OCI-M1 (cell line): ENCODE measurements around the gene PAEP.

Source experiments
- DNase-seq: peaks from one replicate; lab custom pipeline; 2025; lab: John Stamatoyannopoulos, UW

Gene PAEP

GRCh38 chr9:135551031-135551430, 10.5 kb upstream of the PAEP start:
- DNase-seq = no peak

DNA sequence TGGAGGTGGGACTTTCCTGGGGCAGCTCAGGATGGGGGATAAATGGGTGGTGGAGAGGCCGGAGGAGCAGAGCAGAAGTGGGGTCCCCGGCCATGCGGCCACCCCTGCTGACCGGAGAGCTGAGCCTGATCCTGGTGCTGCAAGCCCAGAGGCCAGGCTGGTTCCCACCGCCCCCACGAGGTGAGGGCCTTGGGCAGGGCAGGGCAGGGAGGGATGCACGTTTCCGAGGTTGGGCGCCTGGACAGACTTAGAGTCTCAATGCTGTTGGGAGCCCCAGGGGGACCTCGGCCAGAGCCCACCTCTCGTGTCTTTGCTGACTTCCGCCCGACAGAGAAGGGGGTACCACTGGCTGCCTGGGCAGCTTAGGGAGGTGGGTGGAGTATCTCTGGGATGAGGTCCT, 10.1 kb upstream of the PAEP start:
- no peak for DNase-seq

DNA sequence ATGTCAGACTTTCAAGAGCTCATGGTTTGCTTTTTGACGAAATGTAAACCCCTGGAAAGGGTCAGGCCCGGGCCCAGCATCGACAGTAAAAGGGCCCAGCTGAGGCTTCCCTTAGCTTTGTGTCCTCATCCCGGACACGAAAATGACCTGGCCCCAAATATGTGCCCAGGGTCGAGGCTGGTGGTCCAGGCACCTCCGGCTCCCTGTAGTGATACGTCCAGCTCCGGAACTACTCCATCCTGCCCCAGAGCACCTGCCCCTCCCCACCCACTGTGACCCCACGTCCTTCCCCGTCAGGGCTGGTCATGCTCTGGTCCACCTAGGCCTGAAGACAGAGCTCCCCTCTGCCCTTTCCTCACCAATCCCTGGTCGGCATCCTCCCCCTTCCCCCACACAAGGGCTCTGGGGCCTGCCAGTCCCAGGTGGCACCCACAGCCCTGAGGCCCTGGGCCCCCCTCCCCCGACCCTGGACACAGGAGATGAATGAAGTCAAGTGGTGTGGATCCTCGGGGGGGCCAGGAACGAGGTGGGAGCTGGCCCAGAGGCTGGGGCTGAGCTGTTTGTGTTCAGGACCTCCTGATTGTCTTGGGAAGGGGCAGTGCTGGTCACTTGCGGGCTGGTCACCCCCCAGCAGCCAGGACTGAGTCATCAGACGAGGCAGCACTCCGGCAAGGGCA, 9.4 kb upstream of the PAEP start:
- DNase-seq = no peak

GRCh38 chr9:135552698-135553171, 8.8 kb upstream of the PAEP start:
- no peak for DNase-seq

DNA sequence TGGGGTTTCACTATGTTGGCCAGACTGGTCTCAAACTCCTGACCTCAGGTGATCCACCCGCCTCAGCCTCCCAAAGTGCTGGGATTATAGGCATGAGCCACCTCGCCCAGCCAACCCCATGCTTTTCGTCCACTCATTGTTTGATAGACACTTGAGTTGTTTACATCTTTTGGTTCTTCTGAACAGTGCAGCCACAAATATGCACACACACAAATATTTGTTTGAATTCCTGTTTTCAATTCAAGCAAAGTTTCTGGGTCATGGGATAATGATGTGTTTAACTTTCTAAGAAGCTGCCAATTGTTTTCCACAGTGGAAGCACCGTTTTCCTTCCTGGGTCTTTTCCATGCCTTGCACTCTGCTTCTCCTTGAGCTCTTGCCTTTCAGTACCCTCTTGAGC, 6.8 kb upstream of the PAEP start:
- DNase-seq = no peak

GRCh38 chr9:135555203-135555602, 6.4 kb upstream of the PAEP start:
- DNase-seq = peak; percentile 4

DNA sequence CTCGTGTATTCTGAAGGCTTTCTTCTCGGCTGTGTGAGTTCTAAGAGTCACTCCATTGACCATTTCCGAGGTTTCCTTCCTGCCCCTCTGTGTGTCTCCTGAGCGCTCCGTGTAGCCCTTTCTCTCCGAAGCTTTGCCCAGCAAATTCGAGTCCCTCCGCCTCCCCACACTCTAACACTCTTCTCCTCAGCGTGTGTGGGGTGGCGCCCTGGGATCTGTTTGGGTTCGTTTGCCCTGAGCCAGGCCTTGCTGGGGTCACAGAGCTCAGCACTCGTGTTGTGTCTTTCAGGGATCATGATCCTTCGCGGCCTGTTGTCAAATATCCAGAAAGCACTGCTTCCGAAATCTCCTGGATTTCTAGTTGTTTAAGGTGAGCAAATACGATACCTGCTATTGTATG, 5.6 kb upstream of the PAEP start:
- DNase-seq = no peak

GRCh38 chr9:135559606-135560005, 1.9 kb upstream of the PAEP start:
- no peak for DNase-seq

- DNase-seq = no peak
These were observed 734 bp downstream of the PAEP start for GRCh38 chr9:135562235-135562745.

DNA sequence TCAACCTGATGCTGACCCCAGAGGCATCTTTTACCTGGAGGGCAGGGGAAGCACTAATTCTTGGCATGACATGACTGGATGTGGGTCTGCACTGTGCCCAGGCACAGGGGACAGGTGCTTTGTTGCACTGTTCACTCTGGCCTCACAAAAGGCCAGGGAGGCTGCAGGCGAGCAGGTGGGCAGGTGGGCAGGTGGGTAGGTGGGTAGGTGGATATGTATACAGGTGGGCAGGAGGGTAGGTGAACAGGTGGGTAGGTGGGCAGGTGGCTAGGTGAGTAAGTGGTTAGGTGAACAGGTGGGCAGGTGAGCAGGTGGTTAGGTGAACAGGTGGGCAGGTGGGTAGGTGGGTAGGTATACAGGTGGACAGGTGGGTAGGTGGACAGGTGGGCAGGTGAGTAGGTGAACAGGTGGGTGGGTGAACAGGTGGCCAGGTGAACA, 1.5 kb downstream of the PAEP start:
- no peak for DNase-seq

DNA sequence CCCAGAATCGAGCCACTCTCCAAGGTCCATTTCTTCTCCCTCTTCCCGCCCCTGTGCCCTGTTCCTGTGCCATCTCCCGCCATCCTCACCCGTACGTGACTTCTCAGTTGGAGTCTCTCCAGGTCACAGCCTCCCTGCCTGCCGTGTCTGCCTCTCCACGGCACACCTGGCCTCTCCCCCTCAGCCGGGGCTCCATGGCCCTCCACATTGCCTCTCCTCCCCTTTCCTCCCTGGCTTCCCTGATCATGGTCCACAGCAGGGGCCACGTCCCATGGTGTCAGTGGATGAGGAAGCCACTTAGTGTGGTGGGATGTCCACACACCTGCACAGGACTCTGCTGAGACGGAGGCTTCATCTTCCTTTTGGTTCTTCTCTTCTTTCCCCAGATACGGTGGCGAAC, 2.3 kb downstream of the PAEP start:
- DNase-seq = no peak

DNA sequence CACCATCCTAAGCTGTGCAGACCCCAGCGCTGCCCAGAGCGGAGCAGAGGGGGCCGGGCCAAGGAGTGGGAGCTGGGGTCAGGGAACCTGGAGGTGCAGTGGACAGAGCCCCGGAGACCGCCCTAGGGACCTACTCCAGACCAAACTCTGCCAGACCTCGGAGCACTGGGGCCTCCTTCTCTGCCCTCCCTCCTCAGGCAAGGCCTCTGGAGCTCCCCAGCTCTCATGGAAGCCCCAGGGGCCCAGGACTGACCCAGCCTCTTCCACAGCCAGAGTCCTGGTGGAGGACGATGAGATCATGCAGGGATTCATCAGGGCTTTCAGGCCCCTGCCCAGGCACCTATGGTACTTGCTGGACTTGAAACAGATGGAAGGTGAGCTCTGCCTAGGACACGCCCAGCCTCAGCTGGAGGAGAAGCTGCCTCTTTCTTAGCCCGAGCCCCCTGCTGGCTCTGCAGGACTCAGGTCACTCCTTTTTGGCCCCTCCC, 3.6 kb downstream of the PAEP start:
- no peak for DNase-seq

DNA sequence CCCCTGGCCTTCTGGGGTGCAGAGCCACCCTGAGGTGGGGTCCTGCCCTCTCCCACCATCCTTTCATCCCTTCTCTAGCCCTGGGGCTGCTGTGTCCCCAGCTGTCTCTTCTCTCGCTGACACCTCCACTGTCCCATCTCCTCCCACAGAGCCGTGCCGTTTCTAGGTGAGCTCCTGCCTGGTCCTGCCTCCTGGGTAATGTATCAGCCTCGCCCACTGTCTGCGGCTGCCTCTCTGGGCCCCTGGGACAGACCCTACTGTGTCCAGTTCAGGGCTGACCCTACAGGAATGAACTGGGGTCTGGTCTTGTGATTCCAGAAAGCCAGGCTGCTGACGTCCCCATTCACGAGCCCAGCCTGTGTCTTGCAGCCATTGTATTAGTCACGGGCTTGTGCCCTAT, 4.1 kb downstream of the PAEP start:
- no peak for DNase-seq

GRCh38 chr9:135566552-135566951, 5.0 kb downstream of the PAEP start:
- no peak for DNase-seq

- no peak for DNase-seq
These were observed 5.8 kb downstream of the PAEP start for GRCh38 chr9:135567311-135567710.

- no peak for DNase-seq
These were observed 6.5 kb downstream of the PAEP start for GRCh38 chr9:135568026-135568425.

DNA sequence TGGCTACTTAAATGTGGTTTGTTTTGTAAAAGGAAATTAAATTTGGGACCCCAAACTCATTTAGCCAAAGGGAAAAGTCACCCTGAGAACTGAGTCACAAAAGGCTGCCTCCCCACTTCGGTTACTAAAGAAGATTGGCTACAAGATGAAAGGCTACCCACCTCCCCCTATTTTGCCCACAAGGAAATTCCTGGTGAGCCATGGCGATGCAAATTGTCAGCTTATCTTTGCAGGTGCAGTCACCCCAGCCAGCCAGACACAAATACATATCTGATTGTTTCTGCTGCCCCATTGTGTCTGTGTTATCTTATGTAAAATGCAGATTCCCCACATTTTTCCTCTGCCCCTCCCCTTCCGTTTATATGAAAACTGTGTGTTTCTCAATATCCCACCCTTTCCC, 8.9 kb downstream of the PAEP start:
- DNase-seq = no peak

GRCh38 chr9:135572233-135572632, 10.7 kb downstream of the PAEP start:
- no peak for DNase-seq

DNA sequence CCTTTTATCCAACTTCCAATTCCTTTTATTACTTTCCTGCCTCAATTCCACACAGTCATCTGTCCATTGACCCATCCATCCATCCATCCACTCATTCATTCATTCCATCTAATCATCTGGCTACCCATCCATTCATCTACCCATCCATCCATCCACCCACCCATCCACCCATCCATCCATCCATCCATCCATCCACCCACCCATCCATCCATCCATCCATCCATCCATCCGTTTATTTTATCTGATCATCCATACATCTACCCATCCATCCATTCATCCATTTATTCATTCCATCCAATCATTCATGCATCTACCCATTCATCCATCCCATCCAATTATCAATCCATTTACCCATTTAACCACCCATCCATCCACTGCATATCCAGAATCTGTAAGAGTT, 11.6 kb downstream of the PAEP start:
- no peak for DNase-seq

DNA sequence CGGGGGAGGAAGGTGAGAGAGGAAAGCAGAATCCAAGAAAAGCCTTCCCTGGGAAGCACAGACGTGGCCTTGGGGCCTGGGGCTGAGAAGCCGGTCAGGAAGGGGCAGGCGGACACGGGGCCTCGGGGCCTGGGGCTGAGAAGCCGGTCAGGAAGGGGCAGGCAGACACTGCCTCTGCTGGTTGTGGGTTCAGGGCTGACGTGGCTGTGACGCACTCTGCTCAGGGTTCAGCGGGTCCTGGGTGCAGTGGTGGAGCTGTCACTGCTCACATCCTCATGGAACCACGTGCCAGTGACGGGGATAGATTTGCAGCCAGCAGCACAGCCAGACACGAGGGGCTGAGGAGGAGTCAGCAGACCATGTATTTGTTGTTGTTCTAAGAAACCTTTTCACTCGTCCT, 12.8 kb downstream of the PAEP start:
- DNase-seq = no peak

DNA sequence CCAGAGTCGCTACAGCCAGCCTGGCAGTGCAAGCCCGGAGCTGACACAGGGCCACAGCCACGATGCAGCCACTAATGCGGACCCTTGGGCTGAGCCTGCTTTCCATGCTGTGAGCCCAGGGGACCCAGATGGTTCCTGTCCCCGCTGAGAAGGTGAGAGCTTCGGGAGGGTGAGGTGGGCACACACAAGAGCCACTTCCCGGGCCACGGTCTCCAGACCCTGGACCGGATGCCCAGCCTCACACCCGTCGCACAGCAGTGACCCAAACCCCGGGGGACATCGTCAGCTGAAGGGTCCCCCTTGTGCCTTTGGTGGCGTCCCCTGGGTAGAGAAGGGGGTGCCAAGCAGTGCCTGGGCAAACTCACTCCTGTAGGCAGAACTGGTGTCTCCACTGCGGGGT, 13.4 kb downstream of the PAEP start:
- no peak for DNase-seq

GRCh38 chr9:135575995-135576631, 14.6 kb downstream of the PAEP start:
- DNase-seq = no peak

DNA sequence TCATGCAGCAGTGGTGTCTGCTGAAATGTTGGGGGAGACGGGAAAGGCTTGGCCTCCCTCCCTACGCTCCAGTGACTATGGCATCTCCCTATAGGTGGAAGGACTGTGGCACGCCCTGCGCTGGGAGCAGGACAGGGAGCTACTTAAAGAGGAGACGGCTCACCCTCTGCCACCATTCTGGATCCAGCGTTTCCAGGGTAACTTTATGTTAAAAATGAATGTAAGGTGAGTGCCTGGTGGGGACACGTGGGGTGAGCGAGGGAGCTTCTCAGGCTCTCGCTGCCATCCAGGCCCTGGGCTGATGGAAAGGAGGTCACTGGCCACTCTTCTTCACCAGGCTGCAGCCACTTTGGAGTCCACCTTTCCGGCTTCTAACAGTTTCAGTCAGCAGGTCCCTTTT, 15.7 kb downstream of the PAEP start:
- no peak for DNase-seq

DNA sequence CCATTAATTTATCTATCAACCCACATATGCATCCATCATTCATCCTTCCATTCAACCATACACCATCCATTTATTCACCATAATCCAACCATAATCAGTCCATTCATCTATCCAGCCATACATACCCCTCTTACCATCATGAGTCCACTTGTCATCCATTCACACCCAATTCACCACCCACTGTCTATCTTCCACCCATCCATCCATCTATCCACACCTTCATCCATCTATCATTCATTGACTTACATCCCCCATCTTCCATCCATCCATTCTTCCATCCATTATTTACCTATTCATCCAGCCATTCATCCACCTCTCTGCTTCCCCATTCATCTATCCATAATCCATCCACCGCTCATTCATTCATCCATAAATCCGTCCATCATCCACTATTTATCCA, 17.8 kb downstream of the PAEP start:
- DNase-seq = no peak
